GM10248 (cell line): ENCODE results near the gene TASP1.

Source experiments
- CTCF ChIA-PET: fragments of 300-600 bp; sonication (Branson Sonifier 250); formaldehyde crosslinking; extraction: SDS; loops from one replicate; lab custom pipeline; 2021; ENCODE audit warnings: antibody characterized with exemption; lab: Yijun Ruan, JAX
- POLR2A ChIA-PET: fragments of 350-650 bp; sonication (Branson Sonifier 250); formaldehyde crosslinking; extraction: SDS; loops from one replicate; lab custom pipeline; 2020; ENCODE audit warnings: antibody characterized with exemption; lab: Yijun Ruan, JAX
- DNase-seq: peaks from one replicate; pipeline ENCODE4 v3.0.0; 2012; ENCODE audit errors: extremely low spot score
- TF ChIP-seq, protein P1 (sequence below): IDR thresholded peaks from 2 replicates; pipeline ENCODE4 v1.5.1; 2012; ENCODE audit warnings: mild to moderate bottlenecking, low read depth; ENCODE audit errors: extremely low read depth, missing control alignments, control extremely low read depth

Gene TASP1

DNA sequence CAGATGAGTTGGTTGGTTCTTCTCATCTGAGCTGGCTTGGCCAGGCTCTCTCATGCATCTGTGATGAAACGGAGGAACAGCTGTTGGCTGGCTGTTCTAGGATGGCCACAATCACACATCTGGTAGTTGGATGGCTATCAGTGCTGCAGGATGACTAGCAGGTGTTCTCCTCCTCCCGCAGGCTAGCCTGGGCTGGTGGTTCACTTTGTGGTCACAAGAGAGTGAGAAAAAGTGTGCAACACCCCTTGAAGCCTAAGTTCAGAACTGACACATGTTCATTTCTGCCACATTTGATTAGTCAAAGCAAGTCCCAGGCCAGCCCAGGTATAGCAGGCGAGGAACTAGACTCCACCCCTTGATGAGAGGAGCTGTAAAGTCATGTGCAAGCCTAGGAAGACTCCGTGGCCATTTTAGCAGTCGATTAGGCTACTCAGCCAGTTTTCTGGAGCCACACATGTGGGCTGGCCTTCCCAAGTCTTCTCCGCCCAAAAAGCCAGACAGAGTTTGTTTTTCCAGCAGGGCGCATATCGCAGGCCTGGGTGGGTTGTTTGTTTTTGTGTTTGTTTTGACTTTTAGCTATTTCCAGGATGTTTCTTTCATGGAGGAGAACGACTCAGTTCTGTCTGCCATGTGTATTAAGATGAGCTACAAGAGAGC, 296.9 kb downstream of the TASP1 start:
- TF ChIP-seq, protein P1, sequence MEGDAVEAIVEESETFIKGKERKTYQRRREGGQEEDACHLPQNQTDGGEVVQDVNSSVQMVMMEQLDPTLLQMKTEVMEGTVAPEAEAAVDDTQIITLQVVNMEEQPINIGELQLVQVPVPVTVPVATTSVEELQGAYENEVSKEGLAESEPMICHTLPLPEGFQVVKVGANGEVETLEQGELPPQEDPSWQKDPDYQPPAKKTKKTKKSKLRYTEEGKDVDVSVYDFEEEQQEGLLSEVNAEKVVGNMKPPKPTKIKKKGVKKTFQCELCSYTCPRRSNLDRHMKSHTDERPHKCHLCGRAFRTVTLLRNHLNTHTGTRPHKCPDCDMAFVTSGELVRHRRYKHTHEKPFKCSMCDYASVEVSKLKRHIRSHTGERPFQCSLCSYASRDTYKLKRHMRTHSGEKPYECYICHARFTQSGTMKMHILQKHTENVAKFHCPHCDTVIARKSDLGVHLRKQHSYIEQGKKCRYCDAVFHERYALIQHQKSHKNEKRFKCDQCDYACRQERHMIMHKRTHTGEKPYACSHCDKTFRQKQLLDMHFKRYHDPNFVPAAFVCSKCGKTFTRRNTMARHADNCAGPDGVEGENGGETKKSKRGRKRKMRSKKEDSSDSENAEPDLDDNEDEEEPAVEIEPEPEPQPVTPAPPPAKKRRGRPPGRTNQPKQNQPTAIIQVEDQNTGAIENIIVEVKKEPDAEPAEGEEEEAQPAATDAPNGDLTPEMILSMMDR = no peak
- no peak for DNase-seq
- POLR2A ChIA-PET = no interaction called here
- CTCF ChIA-PET = interaction anchor here (0.8 to 1.3 kb wide), 5 partner anchors 12 to 477 kb away, joined by 3 to 4 read pairs (median 3); no protein-coding TSS in a partner anchor

GRCh38 chr20:13340088-13340487, 298.6 kb downstream of the TASP1 start:
- CTCF ChIA-PET = interaction anchor here (0.8 to 1.8 kb wide), 4 partner anchors 8 to 23 kb away, joined by 3 to 8 read pairs (median 4); no protein-coding TSS in a partner anchor
- TF ChIP-seq, protein P1 = no peak
- no peak for DNase-seq
- POLR2A ChIA-PET = no interaction called here
